Tibial artery (tissue), 4 donors: Measurements from ENCODE around the gene CENPV.
A peak's percentile ranks its signal among the peaks of the same experiment; 100 is the strongest.

Experiments used
- DNase-seq, 2 donors: peaks; one replicate each; pipeline ENCODE4 v3.0.0-alpha.2; 2019
- H3K27ac ChIP-seq, 2 donors: fragments of 200-600 bp; sonication (generic) in 1 of 2; 1 replicate in 1 of 2; 2 replicates in 1 of 2; pipeline ENCODE4 v1.5.1; 2018 to 2019; ENCODE audit warnings: mild to moderate bottlenecking in 1 of 2
- H3K27me3 ChIP-seq, 2 donors: fragments of 200-600 bp; sonication (generic) in 1 of 2; one replicate each; pipeline versions ENCODE4 v1.5.1 to v1.6.0; 2016 to 2019
- H3K36me3 ChIP-seq, 3 donors: fragments of 200-600 bp; sonication (generic) in 2 of 3; one replicate each; pipeline ENCODE4 v1.5.1; 2016 to 2019; ENCODE audit warnings: mild to moderate bottlenecking in 2 of 3
- H3K4me1 ChIP-seq, 4 donors: fragments of 200-600 bp; sonication (generic) in 2 of 4; 1 replicate in 3 of 4; 2 replicates in 1 of 4; pipeline ENCODE4 v1.5.1; 2016 to 2019
- H3K4me3 ChIP-seq, 2 donors: fragments of 200-600 bp; sonication (generic) in 1 of 2; 1 replicate in 1 of 2; 2 replicates in 1 of 2; pipeline ENCODE4 v1.5.1; 2018 to 2019; ENCODE audit warnings: mild to moderate bottlenecking in 2 of 2
- H3K9me3 ChIP-seq, 3 donors: fragments of 200-600 bp; sonication (generic) in 1 of 3; one replicate each; pipeline ENCODE4 v1.5.1; 2016 to 2019
- intact Hi-C: fragments of 100-400 bp; cut with DNase I; formaldehyde crosslinking; loops from one replicate; pipeline ENCODE4 v1.15.0; 2023; ENCODE audit warnings: low total_unique reads
- TF ChIP-seq, protein P1 (sequence below), 2 experiments: fragments of 200-600 bp in 1 of 2; fragments of 450-650 bp in 1 of 2; IDR thresholded peaks; one replicate each; pipeline ENCODE4 v1.5.1; 2017 to 2019; ENCODE audit warnings: antibody characterized with exemption in 2 of 2, mild to moderate bottlenecking in 1 of 2, moderate library complexity in 1 of 2

The CENPV gene

DNA sequence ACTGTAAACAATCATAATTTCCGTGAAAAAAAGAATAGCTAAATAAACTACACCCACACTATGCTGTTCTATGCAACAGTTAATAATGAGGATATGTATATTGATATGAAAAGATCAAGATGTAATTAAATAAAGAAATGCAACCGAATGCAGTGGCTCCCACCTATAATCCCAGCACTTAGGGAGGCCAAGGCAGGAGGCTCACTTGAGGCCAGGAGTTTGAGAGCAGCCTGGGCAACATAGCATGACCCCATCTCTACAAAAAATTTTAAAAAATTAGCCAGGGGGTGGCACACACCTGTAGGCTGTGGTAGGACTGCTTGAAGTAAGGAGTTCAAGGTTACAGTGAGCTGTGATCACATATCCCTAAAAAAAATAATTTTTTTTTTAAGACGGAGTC lies 14.9 kb downstream of the CENPV start:
- Histone ChIP-seq H3K4me3 (no peak overlapping the region), H3K9me3 (no peaks in the 10 kb centered on the region), H3K27me3 (no peaks in the 10 kb centered on the region), H3K36me3 (peaks cover 5 to 13% (median 8%) of the 10 kb centered on the region in 3 donors), H3K27ac (no peak overlapping the region), H3K4me1 (no peaks in the 10 kb centered on the region)
- intact Hi-C loops: no loop called here
- no peak for DNase-seq
- TF ChIP-seq, protein P1, sequence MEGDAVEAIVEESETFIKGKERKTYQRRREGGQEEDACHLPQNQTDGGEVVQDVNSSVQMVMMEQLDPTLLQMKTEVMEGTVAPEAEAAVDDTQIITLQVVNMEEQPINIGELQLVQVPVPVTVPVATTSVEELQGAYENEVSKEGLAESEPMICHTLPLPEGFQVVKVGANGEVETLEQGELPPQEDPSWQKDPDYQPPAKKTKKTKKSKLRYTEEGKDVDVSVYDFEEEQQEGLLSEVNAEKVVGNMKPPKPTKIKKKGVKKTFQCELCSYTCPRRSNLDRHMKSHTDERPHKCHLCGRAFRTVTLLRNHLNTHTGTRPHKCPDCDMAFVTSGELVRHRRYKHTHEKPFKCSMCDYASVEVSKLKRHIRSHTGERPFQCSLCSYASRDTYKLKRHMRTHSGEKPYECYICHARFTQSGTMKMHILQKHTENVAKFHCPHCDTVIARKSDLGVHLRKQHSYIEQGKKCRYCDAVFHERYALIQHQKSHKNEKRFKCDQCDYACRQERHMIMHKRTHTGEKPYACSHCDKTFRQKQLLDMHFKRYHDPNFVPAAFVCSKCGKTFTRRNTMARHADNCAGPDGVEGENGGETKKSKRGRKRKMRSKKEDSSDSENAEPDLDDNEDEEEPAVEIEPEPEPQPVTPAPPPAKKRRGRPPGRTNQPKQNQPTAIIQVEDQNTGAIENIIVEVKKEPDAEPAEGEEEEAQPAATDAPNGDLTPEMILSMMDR (IDR thresholded peaks at IDR 0.05): no peak

DNA sequence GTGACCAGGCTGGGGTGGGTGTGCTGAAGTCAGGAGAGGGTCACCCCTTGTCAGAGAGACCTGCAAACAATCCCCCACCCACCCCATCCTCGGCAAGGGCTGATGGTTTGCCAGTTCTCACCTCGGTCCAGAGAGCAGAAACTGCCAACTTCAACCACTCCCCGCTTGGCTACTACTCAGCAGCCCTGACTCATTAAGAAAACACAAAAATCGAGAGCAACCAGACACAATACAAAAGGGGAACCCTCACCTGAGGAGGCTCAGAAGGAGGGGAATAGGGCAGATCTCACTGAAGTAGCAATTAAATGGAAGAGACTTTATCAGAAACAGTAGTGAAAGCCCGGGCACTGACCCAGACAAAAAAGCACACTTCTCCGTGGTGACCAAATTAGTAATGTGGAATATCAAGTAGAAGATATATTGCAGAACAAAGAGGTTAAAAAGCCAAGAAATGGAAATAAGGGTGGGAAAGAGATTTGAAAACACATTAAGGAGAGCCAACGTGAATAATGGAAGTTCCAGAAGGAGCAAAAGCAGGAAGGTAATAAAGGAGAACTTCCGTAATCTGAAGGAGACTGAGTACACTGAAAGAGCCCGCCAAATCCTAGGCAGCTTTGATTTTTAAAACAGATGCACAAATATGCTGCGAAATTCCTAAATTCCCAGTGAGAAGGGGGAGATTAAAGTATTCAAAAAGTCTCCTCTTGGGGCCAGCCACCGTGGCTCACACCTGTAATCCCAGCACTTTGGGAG lies 23.6 kb downstream of the CENPV start:
- no peaks in the 10 kb centered on the region for H3K27me3 ChIP-seq
- DNase-seq: peak; percentile 40 to 68
- TF ChIP-seq, protein P1 (IDR thresholded peaks at IDR 0.05): no peak
- H3K4me3 ChIP-seq: peak overlapping the region; percentile 34 to 36
- H3K36me3 ChIP-seq: peaks cover 16 to 21% (median 17%) of the 10 kb centered on the region in 3 donors
- intact Hi-C loops: no loop called here
- peaks cover 0 to 15% (median 9%) of the 10 kb centered on the region in 4 donors for H3K4me1 ChIP-seq
- H3K9me3 ChIP-seq: no peaks in the 10 kb centered on the region
- peak overlapping the region in 1 of 2 donors; percentile 40 for H3K27ac ChIP-seq

DNA sequence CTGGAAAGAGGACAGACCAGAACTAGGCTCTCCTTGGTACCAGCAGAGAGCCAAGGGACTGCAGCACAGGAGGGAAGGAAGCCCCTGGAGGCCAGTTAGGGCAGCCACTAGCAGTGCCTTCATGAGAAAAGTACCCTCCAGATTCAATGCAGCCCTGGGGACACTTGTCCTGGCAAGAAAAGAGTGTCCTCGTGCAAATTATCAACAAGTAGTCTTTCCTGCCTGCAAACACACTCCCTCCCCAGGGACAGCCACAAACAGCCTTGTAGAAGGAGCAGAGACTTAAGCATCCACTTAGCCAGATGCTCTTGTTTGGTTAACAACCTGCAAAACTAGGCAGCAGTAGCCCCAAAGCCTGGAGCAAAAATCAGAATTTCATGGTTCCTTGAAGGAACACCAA lies 24.3 kb downstream of the CENPV start:
- H3K27me3 ChIP-seq: no peaks in the 10 kb centered on the region
- H3K36me3 ChIP-seq: peaks cover 16 to 24% (median 17%) of the 10 kb centered on the region in 3 donors
- TF ChIP-seq, protein P1 (IDR thresholded peaks at IDR 0.05): no peak
- no peaks in the 10 kb centered on the region for H3K9me3 ChIP-seq
- peak in 1 of 2 donors; percentile 21 for DNase-seq
- intact Hi-C loops: no loop called here
- H3K4me1 ChIP-seq: peaks cover 0 to 15% (median 9%) of the 10 kb centered on the region in 4 donors
- peak overlapping the region in 1 of 2 donors; percentile 40 for H3K27ac ChIP-seq
- peak overlapping the region; percentile 34 to 36 for H3K4me3 ChIP-seq

DNA sequence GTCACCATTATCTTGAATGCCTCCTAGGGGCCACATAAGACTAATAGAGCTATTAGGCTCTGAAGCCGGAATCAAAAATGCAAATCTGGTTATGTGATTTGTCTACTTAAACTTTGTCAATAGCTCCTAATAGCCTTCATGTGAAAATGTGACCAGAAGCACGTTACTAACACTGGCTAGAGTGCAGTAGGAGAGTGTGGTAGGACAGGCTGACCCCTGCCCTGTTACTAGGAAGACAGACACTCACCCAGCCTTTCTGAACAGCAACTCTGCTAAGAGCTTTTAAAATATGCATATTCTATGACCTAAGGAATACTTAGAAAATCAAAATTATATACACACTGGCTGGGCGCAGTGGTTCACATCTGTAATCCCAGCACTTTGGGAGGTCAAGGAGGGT lies 26.3 kb downstream of the CENPV start:
- Histone ChIP-seq H3K36me3 (peaks cover 16 to 28% (median 17%) of the 10 kb centered on the region in 3 donors), H3K4me1 (peaks cover 0 to 15% (median 9%) of the 10 kb centered on the region in 4 donors), H3K9me3 (no peaks in the 10 kb centered on the region), H3K4me3 (no peak overlapping the region), H3K27ac (no peak overlapping the region), H3K27me3 (no peaks in the 10 kb centered on the region)
- TF ChIP-seq, protein P1 (IDR thresholded peaks at IDR 0.05): no peak
- DNase-seq: no peak
- intact Hi-C loops: no loop called here

DNA sequence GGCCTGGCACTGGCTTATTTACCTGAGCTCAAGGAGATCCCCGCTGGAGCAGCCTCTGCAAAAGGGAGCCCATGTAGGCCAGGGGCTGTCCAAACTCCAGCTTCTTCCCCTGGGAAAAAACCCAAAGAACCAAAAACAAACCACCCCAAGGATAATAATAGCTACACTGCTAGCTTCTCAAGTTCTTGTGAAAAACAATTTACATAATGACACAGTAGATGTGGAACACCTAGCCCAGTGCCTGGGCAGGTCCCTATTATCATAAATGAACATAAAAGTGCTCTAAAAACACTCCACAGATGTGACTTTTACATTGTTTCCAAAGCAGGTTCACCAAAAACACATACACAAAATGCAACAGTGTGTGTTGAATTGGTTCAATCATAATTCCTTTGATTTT lies 27.3 kb downstream of the CENPV start:
- Histone ChIP-seq H3K4me3 (no peak overlapping the region), H3K36me3 (peaks cover 16 to 39% (median 17%) of the 10 kb centered on the region in 3 donors), H3K4me1 (peaks cover 0 to 15% (median 9%) of the 10 kb centered on the region in 4 donors), H3K27ac (no peak overlapping the region), H3K27me3 (no peaks in the 10 kb centered on the region), H3K9me3 (no peaks in the 10 kb centered on the region)
- no peak for DNase-seq
- TF ChIP-seq, protein P1 (IDR thresholded peaks at IDR 0.05): no peak
- intact Hi-C loops: no loop called here
